DMS114 treated with DMSO at 0.1 percent for 48 hours (cell line): ENCODE results near the gene TAOK2.
"Not testable (repeated sequence)": the region's sequence is repeated elsewhere in the genome, so short reads cannot be mapped to it uniquely, and the experiment has no call there.

Experiments
- DNase-seq: peaks from one replicate; lab custom pipeline; 2025; ENCODE audit not compliant: unreplicated experiment; lab: John Stamatoyannopoulos, UW

The TAOK2 gene

GRCh38 chr16:30003670-30004423 lies 30.2 kb downstream of the TAOK2 start:
- DNase-seq, result no peak

GRCh38 chr16:30004424-30004776 lies 30.7 kb downstream of the TAOK2 start:
- no peak for DNase-seq

- no peak for DNase-seq
Measured at GRCh38 chr16:30004811-30005242, 31.2 kb downstream of the TAOK2 start.

- peak; percentile 42 for DNase-seq
Measured at GRCh38 chr16:30005341-30006094, 31.9 kb downstream of the TAOK2 start.

GRCh38 chr16:30006095-30006473 lies 32.4 kb downstream of the TAOK2 start:
- no peak for DNase-seq

GRCh38 chr16:30006659-30007377 lies 33.1 kb downstream of the TAOK2 start:
- no peak for DNase-seq

- DNase-seq, result no peak
Measured at GRCh38 chr16:30007378-30007895, 33.8 kb downstream of the TAOK2 start.

- no peak for DNase-seq
Measured at GRCh38 chr16:30009085-30009862, 35.6 kb downstream of the TAOK2 start.

GRCh38 chr16:30009990-30010843 lies 36.5 kb downstream of the TAOK2 start:
- no peak for DNase-seq

GRCh38 chr16:30010844-30011713 lies 37.4 kb downstream of the TAOK2 start, which contains the start of gene DOC2A:
DOC2A (minus strand) TSS chr16:30011027; CDS start chr16:30010222, 805 bp downstream.
- DNase-seq, result no peak

- DNase-seq, result no peak
Measured at GRCh38 chr16:30011714-30012504, 38.2 kb downstream of the TAOK2 start.

GRCh38 chr16:30012598-30012997 lies 38.9 kb downstream of the TAOK2 start:
- DNase-seq, result not testable (repeated sequence)

- DNase-seq, result not testable (repeated sequence)
Measured at GRCh38 chr16:30015450-30015849, 41.8 kb downstream of the TAOK2 start.

GRCh38 chr16:30016555-30017276 lies 43.0 kb downstream of the TAOK2 start:
- DNase-seq, result no peak

- DNase-seq, result no peak
Measured at GRCh38 chr16:30017277-30017656, 43.6 kb downstream of the TAOK2 start.

GRCh38 chr16:30017937-30018336 lies 44.3 kb downstream of the TAOK2 start:
- not testable (repeated sequence) for DNase-seq

GRCh38 chr16:30018731-30019158 lies 45.1 kb downstream of the TAOK2 start:
- DNase-seq, result no peak
